Erythroblast (primary cell): ENCODE data around the gene PSG7.
"Not testable (repeated sequence)": the region's sequence is repeated elsewhere in the genome, so short reads cannot be mapped to it uniquely, and the experiment has no call there.

Experiments used
- GATA1 ChIP-seq: IDR thresholded peaks from 2 replicates; pipeline ENCODE4 v1.6.1; 2011; ENCODE audit warnings: low read depth, mild to moderate bottlenecking, control low read depth, low read length, moderate library complexity
- POLR2A ChIP-seq: IDR thresholded peaks from 2 replicates; pipeline ENCODE4 v1.6.1; 2011; ENCODE audit warnings: mild to moderate bottlenecking, low read length

- not testable (repeated sequence) for TF ChIP-seq POLR2A, GATA1
Measured at GRCh38 chr19:42937107-42937506, at the start of gene PSG7.
